HFF-Myc (cell line): ENCODE measurements around the gene TAC4.

ENCODE experiments used
- DNase-seq: peaks from one replicate; pipeline ENCODE4 v3.0.0-alpha.2; 2011; ENCODE audit warnings: low read depth; ENCODE audit errors: extremely low read depth
- H3K4me3 ChIP-seq: replicated peaks from 2 replicates; pipeline ENCODE4 v1.5.1; 2011; ENCODE audit warnings: low read depth, mild to moderate bottlenecking, control low read depth, low read length
- TF ChIP-seq, protein P1 (sequence below): IDR thresholded peaks from 2 replicates; pipeline ENCODE4 v1.5.1; 2012; ENCODE audit warnings: mild to moderate bottlenecking, low read depth, low read length, control low read depth; ENCODE audit errors: missing control alignments

The TAC4 gene

DNA sequence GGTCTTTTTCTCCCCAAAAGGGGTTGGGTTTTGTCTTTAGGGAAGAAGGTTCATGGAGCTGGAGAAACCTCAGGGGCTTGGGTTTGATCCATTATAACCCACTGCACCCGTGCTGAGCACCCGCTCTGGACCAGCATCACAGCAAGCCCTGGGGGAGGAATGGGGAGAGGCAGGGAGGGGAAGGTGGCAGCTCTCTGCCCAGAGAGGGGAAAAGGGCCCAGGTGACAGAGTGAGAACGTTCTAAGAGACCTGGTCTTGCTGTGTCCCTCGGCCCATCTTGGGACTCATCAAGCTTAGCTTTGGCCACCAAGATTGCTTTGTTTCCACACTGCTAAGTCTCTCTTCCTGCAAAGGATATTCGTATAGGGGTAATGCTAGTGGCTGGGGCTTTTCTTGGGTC, 38.2 kb upstream of the TAC4 start:
- no peak overlapping the region for H3K4me3 ChIP-seq
- TF ChIP-seq, protein P1, sequence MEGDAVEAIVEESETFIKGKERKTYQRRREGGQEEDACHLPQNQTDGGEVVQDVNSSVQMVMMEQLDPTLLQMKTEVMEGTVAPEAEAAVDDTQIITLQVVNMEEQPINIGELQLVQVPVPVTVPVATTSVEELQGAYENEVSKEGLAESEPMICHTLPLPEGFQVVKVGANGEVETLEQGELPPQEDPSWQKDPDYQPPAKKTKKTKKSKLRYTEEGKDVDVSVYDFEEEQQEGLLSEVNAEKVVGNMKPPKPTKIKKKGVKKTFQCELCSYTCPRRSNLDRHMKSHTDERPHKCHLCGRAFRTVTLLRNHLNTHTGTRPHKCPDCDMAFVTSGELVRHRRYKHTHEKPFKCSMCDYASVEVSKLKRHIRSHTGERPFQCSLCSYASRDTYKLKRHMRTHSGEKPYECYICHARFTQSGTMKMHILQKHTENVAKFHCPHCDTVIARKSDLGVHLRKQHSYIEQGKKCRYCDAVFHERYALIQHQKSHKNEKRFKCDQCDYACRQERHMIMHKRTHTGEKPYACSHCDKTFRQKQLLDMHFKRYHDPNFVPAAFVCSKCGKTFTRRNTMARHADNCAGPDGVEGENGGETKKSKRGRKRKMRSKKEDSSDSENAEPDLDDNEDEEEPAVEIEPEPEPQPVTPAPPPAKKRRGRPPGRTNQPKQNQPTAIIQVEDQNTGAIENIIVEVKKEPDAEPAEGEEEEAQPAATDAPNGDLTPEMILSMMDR, result no peak
- no peak for DNase-seq

DNA sequence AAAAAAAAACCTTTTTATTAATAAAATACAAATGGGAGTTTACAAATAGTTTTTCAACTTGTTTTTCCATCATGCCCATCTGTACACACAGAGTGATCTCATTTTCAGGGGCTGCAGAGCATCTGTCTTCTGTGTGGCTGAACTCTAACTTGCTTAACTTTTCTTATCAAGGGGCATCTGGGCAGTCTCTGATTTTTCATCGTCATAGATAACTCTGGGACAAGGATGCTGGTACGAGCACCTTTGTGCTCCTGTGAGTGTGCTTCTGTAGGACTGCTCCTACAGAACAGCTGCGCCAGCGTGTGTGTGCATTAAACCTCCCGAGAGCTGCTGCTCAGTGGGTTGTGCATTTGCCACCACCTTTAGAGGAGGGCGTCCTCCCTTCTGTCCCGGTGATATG, 34.6 kb upstream of the TAC4 start:
- DNase-seq, result no peak
- no peak overlapping the region for H3K4me3 ChIP-seq
- TF ChIP-seq, protein P1, result no peak

DNA sequence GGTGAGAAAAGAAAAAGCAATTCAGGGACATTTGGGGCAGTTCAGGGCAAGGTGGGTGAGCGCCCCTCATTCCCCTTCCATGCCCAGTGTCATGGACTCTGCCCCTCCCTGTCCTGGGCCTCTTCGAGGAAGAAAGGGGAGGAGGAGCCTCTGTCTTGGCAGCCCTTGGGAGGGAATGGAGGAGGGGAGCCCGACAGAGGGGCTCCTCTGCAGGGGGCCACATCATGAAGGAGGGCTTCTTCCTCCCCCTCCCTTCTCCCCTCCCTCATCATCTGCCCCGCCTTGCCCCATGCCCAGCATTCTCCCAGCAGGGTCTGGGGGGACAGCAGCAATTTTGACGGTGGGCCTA, 33.2 kb upstream of the TAC4 start:
- no peak for DNase-seq
- no peak overlapping the region for H3K4me3 ChIP-seq
- TF ChIP-seq, protein P1, result no peak

DNA sequence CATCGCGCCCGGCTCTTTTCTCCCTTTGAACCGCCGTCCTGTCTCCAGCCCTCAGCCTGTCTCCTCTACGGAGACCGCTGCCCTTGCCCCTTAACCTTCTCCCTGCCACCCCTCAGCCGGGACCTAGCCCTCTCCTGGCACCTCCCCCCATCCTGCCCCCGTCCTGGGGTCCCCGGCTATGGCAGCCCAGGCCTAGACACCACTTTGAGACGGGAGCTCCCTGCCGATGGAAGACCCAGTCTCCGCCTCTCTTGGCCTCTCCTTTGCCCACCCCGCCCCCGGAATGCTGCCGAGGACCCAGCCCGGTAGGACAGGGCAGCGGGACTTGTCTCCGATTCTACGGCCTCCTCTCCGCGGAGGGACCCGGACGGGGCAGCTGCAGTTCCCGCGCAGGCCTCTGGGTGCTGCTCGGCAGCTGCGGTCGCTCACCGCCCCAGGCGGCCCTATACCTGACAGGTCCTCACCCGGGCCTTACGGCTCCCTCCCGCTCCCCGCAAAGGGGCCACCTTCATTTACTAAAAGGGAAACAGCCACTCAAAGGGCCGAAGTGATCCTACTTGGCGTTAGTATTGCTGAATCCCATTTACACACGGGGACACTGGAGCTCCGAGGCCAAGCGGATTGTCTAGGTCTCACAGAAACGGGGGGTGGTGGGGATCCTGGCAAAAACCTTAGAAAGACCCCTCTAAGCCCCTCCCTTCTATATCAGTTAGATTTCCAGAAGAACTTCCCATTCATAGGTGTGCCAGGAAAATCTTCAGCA, 32.6 kb upstream of the TAC4 start:
- no peak overlapping the region for H3K4me3 ChIP-seq
- TF ChIP-seq, protein P1, result peak; percentile 94
- no peak for DNase-seq

DNA sequence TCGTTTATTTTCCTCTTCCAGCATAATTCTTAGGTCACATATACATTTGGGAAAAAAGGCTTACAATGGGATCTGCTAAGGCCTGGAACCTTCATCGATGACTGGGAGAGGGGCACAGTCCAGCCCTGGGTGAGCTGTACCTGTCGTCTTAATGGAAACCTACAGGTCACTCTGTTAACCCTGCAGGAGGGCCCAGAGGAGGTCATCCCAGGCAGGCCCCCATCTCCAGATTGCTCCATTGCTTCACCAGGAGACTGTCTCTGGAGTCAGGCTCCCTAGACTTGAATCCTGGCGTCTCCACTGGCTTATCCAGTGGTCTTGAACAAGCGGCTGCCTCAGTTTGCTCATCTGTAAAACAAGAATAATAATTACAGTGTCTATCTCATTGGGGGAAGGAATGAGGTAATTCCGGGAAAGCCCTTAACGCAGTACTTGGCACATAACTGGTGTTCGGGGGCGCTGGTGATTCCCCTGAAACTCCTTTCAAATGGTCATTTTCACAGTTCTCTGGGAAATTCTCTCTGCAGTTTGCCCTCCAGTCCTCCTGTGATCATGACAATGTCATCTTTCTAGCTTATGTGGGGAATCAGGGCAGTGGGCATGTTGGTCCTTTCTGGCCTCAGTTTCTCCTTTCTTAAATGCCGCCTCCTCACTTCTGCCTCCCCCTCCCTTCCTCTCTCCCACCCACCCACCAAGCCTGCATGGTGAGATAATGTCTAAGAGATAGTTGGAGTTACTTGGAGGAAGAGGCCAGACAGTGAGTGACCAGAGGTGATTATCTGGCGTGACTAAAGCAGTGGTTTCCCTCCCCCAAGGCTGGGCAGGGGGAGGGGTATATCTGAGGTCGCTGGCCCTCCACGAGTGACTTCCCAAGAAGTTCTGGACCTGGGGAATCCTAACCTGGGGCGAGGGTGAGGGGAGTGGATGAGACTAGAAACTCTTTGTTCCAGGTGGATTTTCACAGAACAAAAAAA, 31.3 kb upstream of the TAC4 start:
- DNase-seq, result no peak
- H3K4me3 ChIP-seq, result no peak overlapping the region
- TF ChIP-seq, protein P1, result no peak

DNA sequence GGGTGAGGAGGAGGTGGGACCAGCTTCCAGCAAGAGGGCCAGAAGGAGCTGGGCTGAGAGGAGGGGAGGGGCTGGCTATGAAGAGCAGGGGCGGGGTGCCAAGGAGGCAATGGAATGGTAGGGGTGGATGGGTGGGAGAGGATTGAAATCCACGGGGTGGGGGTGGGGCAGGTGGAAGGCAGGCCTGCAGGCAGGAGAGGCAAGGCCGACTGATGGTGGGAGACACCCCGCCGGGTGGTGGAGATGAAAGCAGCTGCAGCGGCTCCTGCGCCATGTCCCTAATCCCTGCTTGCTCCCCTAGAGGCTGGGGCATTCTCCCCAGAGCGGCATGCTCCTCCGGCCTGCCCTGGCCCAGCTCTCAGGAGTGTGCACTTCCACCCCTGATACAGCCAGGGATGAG, 27.8 kb upstream of the TAC4 start:
- TF ChIP-seq, protein P1, result no peak
- H3K4me3 ChIP-seq, result no peak overlapping the region
- DNase-seq, result no peak
